ENCODE results near the gene SIN3A. TPM values are rescaled to one million over a fixed set of nuclear protein-coding genes. Genes with fewer than 3 reads are reported as not detected.

The SIN3A gene
- total RNA-seq, 1 experiment from 2014 or later: 74.7 TPM

- intact Hi-C loops (cut with micrococcal nuclease; ENCODE audit: unreplicated experiment): no loop called here
- ChIA-PET CTCF (no interaction called here), POLR2A (ENCODE audit: low non-redundant PET) (no interaction called here)
- Histone ChIP-seq H3K4me3 (ENCODE audit: low read depth, low read length, poor library complexity, severe bottlenecking) (no peak overlapping the region), H3K4me1 (ENCODE audit: insufficient read depth, low read length, poor library complexity, severe bottlenecking) (no peaks in the 10 kb centered on the region), H3K27me3 (replicated peaks; ENCODE audit: insufficient read depth, low read depth, low read length, poor library complexity) (no peaks in the 10 kb centered on the region), H3K36me3 (ENCODE audit: insufficient read depth, low read length, poor library complexity, severe bottlenecking) (peaks cover 9% of the 10 kb centered on the region), H3K27ac (ENCODE audit: low read depth, low read length, poor library complexity, severe bottlenecking) (no peak overlapping the region), H3K9me3 (ENCODE audit: low read depth, low read length, poor library complexity, severe bottlenecking) (no peaks in the 10 kb centered on the region)
- DNase-seq (ENCODE audit: low spot score): no peak
- TF ChIP-seq EZH2 (IDR thresholded peaks at IDR 0.05; ENCODE audit: borderline replicate concordance, low read depth, low read length, poor library complexity, severe bottlenecking) (no peak), CTCF (conservative IDR thresholded peaks at IDR 0.05; ENCODE audit: low read depth, low read length) (no peak)
- no TSS peak for BruUV-seq (replicated peaks)
These were observed 14.6 kb downstream of the SIN3A start for GRCh38 chr15:75436881-75437280.

- BruUV-seq (replicated peaks): no TSS peak
- DNase-seq (ENCODE audit: low spot score): no peak
- peaks cover 27% of the 10 kb centered on the region for H3K36me3 ChIP-seq (ENCODE audit: insufficient read depth, low read length, poor library complexity, severe bottlenecking)
- H3K4me1 ChIP-seq (ENCODE audit: insufficient read depth, low read length, poor library complexity, severe bottlenecking): peaks cover under 1% of the 10 kb centered on the region
- intact Hi-C loops (cut with micrococcal nuclease; ENCODE audit: unreplicated experiment): no loop called here
- H3K9me3 ChIP-seq (ENCODE audit: low read depth, low read length, poor library complexity, severe bottlenecking): no peaks in the 10 kb centered on the region
- H3K27ac ChIP-seq (ENCODE audit: low read depth, low read length, poor library complexity, severe bottlenecking): no peak overlapping the region
- POLR2A ChIA-PET (ENCODE audit: low non-redundant PET): no interaction called here
- CTCF ChIA-PET: no interaction called here
- TF ChIP-seq EZH2 (IDR thresholded peaks at IDR 0.05; ENCODE audit: borderline replicate concordance, low read depth, low read length, poor library complexity, severe bottlenecking) (no peak), CTCF (conservative IDR thresholded peaks at IDR 0.05; ENCODE audit: low read depth, low read length) (no peak)
- no peak overlapping the region for H3K4me3 ChIP-seq (ENCODE audit: low read depth, low read length, poor library complexity, severe bottlenecking)
- H3K27me3 ChIP-seq (replicated peaks; ENCODE audit: insufficient read depth, low read depth, low read length, poor library complexity): no peaks in the 10 kb centered on the region
These were observed 19.8 kb downstream of the SIN3A start for GRCh38 chr15:75431682-75432081.

- no peak for DNase-seq (ENCODE audit: low spot score)
- no TSS peak for BruUV-seq (replicated peaks)
- Histone ChIP-seq H3K4me3 (ENCODE audit: low read depth, low read length, poor library complexity, severe bottlenecking) (no peak overlapping the region), H3K9me3 (ENCODE audit: low read depth, low read length, poor library complexity, severe bottlenecking) (no peaks in the 10 kb centered on the region), H3K27me3 (replicated peaks; ENCODE audit: insufficient read depth, low read depth, low read length, poor library complexity) (no peaks in the 10 kb centered on the region), H3K36me3 (ENCODE audit: insufficient read depth, low read length, poor library complexity, severe bottlenecking) (peaks cover 25% of the 10 kb centered on the region), H3K27ac (ENCODE audit: low read depth, low read length, poor library complexity, severe bottlenecking) (no peak overlapping the region), H3K4me1 (ENCODE audit: insufficient read depth, low read length, poor library complexity, severe bottlenecking) (peaks cover 5% of the 10 kb centered on the region)
- ChIA-PET CTCF (no interaction called here), POLR2A (ENCODE audit: low non-redundant PET) (no interaction called here)
- intact Hi-C loops (cut with micrococcal nuclease; ENCODE audit: unreplicated experiment): no loop called here
- TF ChIP-seq EZH2 (IDR thresholded peaks at IDR 0.05; ENCODE audit: borderline replicate concordance, low read depth, low read length, poor library complexity, severe bottlenecking) (no peak), CTCF (conservative IDR thresholded peaks at IDR 0.05; ENCODE audit: low read depth, low read length) (no peak)
These were observed 20.2 kb downstream of the SIN3A start for GRCh38 chr15:75431270-75431669.
